ENCODE data around the gene CD151.

The CD151 gene

GRCh38 chr11:810040-810567 is 22.6 kb upstream of the CD151 start:
- CTCF ChIA-PET: interaction anchor here (0.6 to 2.6 kb wide), 6 partner anchors 9 to 233 kb away, joined by 3 to 10 read pairs (median 5); partner anchors contain the start of gene PNPLA2
- Histone ChIP-seq H3K4me1 (ENCODE audit: control extremely low read depth in 1 of 4, control insufficient read depth in 4 of 4, insufficient read depth in 4 of 4, low read length in 3 of 4) (peaks cover 8 to 41% (median 27%) of the 10 kb centered on the region in 4 experiments), H3K27ac (ENCODE audit: insufficient read depth in 1 of 2, low read depth in 1 of 2, low read length in 2 of 2, poor library complexity in 1 of 2, severe bottlenecking in 2 of 2) (peak overlapping the region; percentile 86 to 97), H3K4me3 (ENCODE audit: control insufficient read depth in 1 of 7, extremely low read depth in 1 of 7, insufficient read depth in 4 of 7, low read depth in 2 of 7, low read length in 6 of 7) (peak overlapping the region; percentile 75 to 99 (median 94)), H3K36me3 (ENCODE audit: control insufficient read depth in 4 of 4, insufficient read depth in 4 of 4, low read length in 3 of 4) (peaks cover 5 to 31% (median 28%) of the 10 kb centered on the region in 4 experiments), H3K27me3 (replicated peaks in 2 of 5; ENCODE audit: control insufficient read depth in 4 of 5, insufficient read depth in 5 of 5, low read length in 4 of 5) (no peaks in the 10 kb centered on the region), H3K9me3 (ENCODE audit: control extremely low read depth in 1 of 5, control insufficient read depth in 4 of 5, insufficient read depth in 2 of 5, low read depth in 1 of 5, low read length in 4 of 5) (no peaks in the 10 kb centered on the region)
- WGBS (ENCODE audit: insufficient coverage): under 1% methylated on average over 34 of the region's 55 CpGs
- DNase-seq: no peak
- POLR2A ChIA-PET: interaction anchor here (1.0 to 2.0 kb wide), 4 partner anchors 9 to 101 kb away, joined by 3 to 17 read pairs (median 4); partner anchors contain the start of genes CHID1 and PNPLA2

- no peaks in the 10 kb centered on the region for H3K9me3 ChIP-seq (ENCODE audit: control extremely low read depth in 1 of 5, control insufficient read depth in 4 of 5, insufficient read depth in 2 of 5, low read depth in 1 of 5, low read length in 4 of 5)
- peak overlapping the region; percentile 12 to 97 for H3K27ac ChIP-seq (ENCODE audit: insufficient read depth in 1 of 2, low read depth in 1 of 2, low read length in 2 of 2, poor library complexity in 1 of 2, severe bottlenecking in 2 of 2)
- CTCF ChIA-PET: interaction anchor here (0.7 to 2.6 kb wide), 6 partner anchors 8 to 27 kb away, joined by 3 to 10 read pairs (median 4); no protein-coding TSS in a partner anchor
- peaks cover 5 to 36% (median 29%) of the 10 kb centered on the region in 4 experiments for H3K36me3 ChIP-seq (ENCODE audit: control insufficient read depth in 4 of 4, insufficient read depth in 4 of 4, low read length in 3 of 4)
- peak overlapping the region in 4 of 7 experiments; percentile 94 to 99 (median 96) for H3K4me3 ChIP-seq (ENCODE audit: control insufficient read depth in 1 of 7, extremely low read depth in 1 of 7, insufficient read depth in 4 of 7, low read depth in 2 of 7, low read length in 6 of 7)
- peak in 1 of 3 donors; percentile 38 for DNase-seq
- POLR2A ChIA-PET: interaction anchor here (1.1 to 1.5 kb wide), 2 partner anchors 10 to 23 kb away, joined by 3 to 4 read pairs; no protein-coding TSS in a partner anchor
- H3K4me1 ChIP-seq (ENCODE audit: control extremely low read depth in 1 of 4, control insufficient read depth in 4 of 4, insufficient read depth in 4 of 4, low read length in 3 of 4): peaks cover 8 to 33% (median 23%) of the 10 kb centered on the region in 4 experiments
- no peaks in the 10 kb centered on the region for H3K27me3 ChIP-seq (replicated peaks in 2 of 5; ENCODE audit: control insufficient read depth in 4 of 5, insufficient read depth in 5 of 5, low read length in 4 of 5)
- 87% methylated on average over 12 of the region's 14 CpGs for WGBS (ENCODE audit: insufficient coverage)
Observed at GRCh38 chr11:811446-812245, 21.1 kb upstream of the CD151 start.

- DNase-seq: no peak
- Histone ChIP-seq H3K36me3 (ENCODE audit: control insufficient read depth in 4 of 4, insufficient read depth in 4 of 4, low read length in 3 of 4) (peaks cover 5 to 36% (median 29%) of the 10 kb centered on the region in 4 experiments), H3K4me3 (ENCODE audit: control insufficient read depth in 1 of 7, extremely low read depth in 1 of 7, insufficient read depth in 4 of 7, low read depth in 2 of 7, low read length in 6 of 7) (no peak overlapping the region), H3K27me3 (replicated peaks in 2 of 5; ENCODE audit: control insufficient read depth in 4 of 5, insufficient read depth in 5 of 5, low read length in 4 of 5) (no peaks in the 10 kb centered on the region), H3K9me3 (ENCODE audit: control extremely low read depth in 1 of 5, control insufficient read depth in 4 of 5, insufficient read depth in 2 of 5, low read depth in 1 of 5, low read length in 4 of 5) (no peaks in the 10 kb centered on the region), H3K27ac (ENCODE audit: insufficient read depth in 1 of 2, low read depth in 1 of 2, low read length in 2 of 2, poor library complexity in 1 of 2, severe bottlenecking in 2 of 2) (no peak overlapping the region), H3K4me1 (ENCODE audit: control extremely low read depth in 1 of 4, control insufficient read depth in 4 of 4, insufficient read depth in 4 of 4, low read length in 3 of 4) (peaks cover 8 to 33% (median 23%) of the 10 kb centered on the region in 4 experiments)
- POLR2A ChIA-PET: interaction anchor here (1.1 to 1.5 kb wide), 2 partner anchors 9 to 22 kb away, joined by 3 to 4 read pairs; no protein-coding TSS in a partner anchor
- 100% methylated on average over 3 of the region's 3 CpGs for WGBS (ENCODE audit: insufficient coverage)
- CTCF ChIA-PET: interaction anchor here (1.1 to 2.6 kb wide), 4 partner anchors 7 to 28 kb away, joined by 3 to 9 read pairs (median 4); no protein-coding TSS in a partner anchor
Observed at GRCh38 chr11:812390-812789, 20.4 kb upstream of the CD151 start.

- WGBS (ENCODE audit: insufficient coverage): 92% methylated on average over 6 of the region's 6 CpGs
- no peak for DNase-seq
- ChIA-PET CTCF (interaction anchor here (1.5 to 1.6 kb wide), 2 partner anchors 29 to 30 kb away, joined by 3 to 4 read pairs; partner anchors contain the start of genes POLR2L and TSPAN4), POLR2A (no interaction called here)
- H3K4me1 ChIP-seq (ENCODE audit: control extremely low read depth in 1 of 4, control insufficient read depth in 4 of 4, insufficient read depth in 4 of 4, low read length in 3 of 4): peaks cover 8 to 28% (median 23%) of the 10 kb centered on the region in 4 experiments
- peaks cover 5 to 36% (median 29%) of the 10 kb centered on the region in 4 experiments for H3K36me3 ChIP-seq (ENCODE audit: control insufficient read depth in 4 of 4, insufficient read depth in 4 of 4, low read length in 3 of 4)
- H3K27me3 ChIP-seq (replicated peaks in 2 of 5; ENCODE audit: control insufficient read depth in 4 of 5, insufficient read depth in 5 of 5, low read length in 4 of 5): no peaks in the 10 kb centered on the region
- H3K9me3 ChIP-seq (ENCODE audit: control extremely low read depth in 1 of 5, control insufficient read depth in 4 of 5, insufficient read depth in 2 of 5, low read depth in 1 of 5, low read length in 4 of 5): no peaks in the 10 kb centered on the region
- no peak overlapping the region for H3K4me3 ChIP-seq (ENCODE audit: control insufficient read depth in 1 of 7, extremely low read depth in 1 of 7, insufficient read depth in 4 of 7, low read depth in 2 of 7, low read length in 6 of 7)
- H3K27ac ChIP-seq (ENCODE audit: insufficient read depth in 1 of 2, low read depth in 1 of 2, low read length in 2 of 2, poor library complexity in 1 of 2, severe bottlenecking in 2 of 2): no peak overlapping the region
Observed at GRCh38 chr11:813072-813455, 19.7 kb upstream of the CD151 start.

GRCh38 chr11:813456-814096 is 19.2 kb upstream of the CD151 start:
- H3K27me3 ChIP-seq (replicated peaks in 2 of 5; ENCODE audit: control insufficient read depth in 4 of 5, insufficient read depth in 5 of 5, low read length in 4 of 5): no peaks in the 10 kb centered on the region
- no peak overlapping the region for H3K27ac ChIP-seq (ENCODE audit: insufficient read depth in 1 of 2, low read depth in 1 of 2, low read length in 2 of 2, poor library complexity in 1 of 2, severe bottlenecking in 2 of 2)
- POLR2A ChIA-PET: no interaction called here
- no peaks in the 10 kb centered on the region for H3K9me3 ChIP-seq (ENCODE audit: control extremely low read depth in 1 of 5, control insufficient read depth in 4 of 5, insufficient read depth in 2 of 5, low read depth in 1 of 5, low read length in 4 of 5)
- DNase-seq: no peak
- H3K36me3 ChIP-seq (ENCODE audit: control insufficient read depth in 4 of 4, insufficient read depth in 4 of 4, low read length in 3 of 4): peaks cover 5 to 36% (median 29%) of the 10 kb centered on the region in 4 experiments
- H3K4me1 ChIP-seq (ENCODE audit: control extremely low read depth in 1 of 4, control insufficient read depth in 4 of 4, insufficient read depth in 4 of 4, low read length in 3 of 4): peaks cover 7 to 26% (median 20%) of the 10 kb centered on the region in 4 experiments
- CTCF ChIA-PET: interaction anchor here (1.6 kb wide), 1 partner anchor 29 kb away, joined by 4 read pairs; the partner anchor contains the start of genes POLR2L and TSPAN4
- no peak overlapping the region for H3K4me3 ChIP-seq (ENCODE audit: control insufficient read depth in 1 of 7, extremely low read depth in 1 of 7, insufficient read depth in 4 of 7, low read depth in 2 of 7, low read length in 6 of 7)
- 82% methylated on average over 5 of the region's 9 CpGs for WGBS (ENCODE audit: insufficient coverage)

GRCh38 chr11:815675-816432 is 16.9 kb upstream of the CD151 start:
- H3K36me3 ChIP-seq (ENCODE audit: control insufficient read depth in 4 of 4, insufficient read depth in 4 of 4, low read length in 3 of 4): peaks cover 5 to 36% (median 29%) of the 10 kb centered on the region in 4 experiments
- no peaks in the 10 kb centered on the region for H3K9me3 ChIP-seq (ENCODE audit: control extremely low read depth in 1 of 5, control insufficient read depth in 4 of 5, insufficient read depth in 2 of 5, low read depth in 1 of 5, low read length in 4 of 5)
- WGBS (ENCODE audit: insufficient coverage): 99% methylated on average over 8 of the region's 11 CpGs
- H3K4me3 ChIP-seq (ENCODE audit: control insufficient read depth in 1 of 7, extremely low read depth in 1 of 7, insufficient read depth in 4 of 7, low read depth in 2 of 7, low read length in 6 of 7): no peak overlapping the region
- H3K4me1 ChIP-seq (ENCODE audit: control extremely low read depth in 1 of 4, control insufficient read depth in 4 of 4, insufficient read depth in 4 of 4, low read length in 3 of 4): peaks cover 6 to 29% (median 24%) of the 10 kb centered on the region in 4 experiments
- DNase-seq: no peak
- CTCF ChIA-PET: no interaction called here
- no peak overlapping the region for H3K27ac ChIP-seq (ENCODE audit: insufficient read depth in 1 of 2, low read depth in 1 of 2, low read length in 2 of 2, poor library complexity in 1 of 2, severe bottlenecking in 2 of 2)
- POLR2A ChIA-PET: no interaction called here
- H3K27me3 ChIP-seq (replicated peaks in 2 of 5; ENCODE audit: control insufficient read depth in 4 of 5, insufficient read depth in 5 of 5, low read length in 4 of 5): no peaks in the 10 kb centered on the region
